ENCODE data around the gene MCM9. TPM values are rescaled to one million over a fixed set of nuclear protein-coding genes. Genes with fewer than 3 reads are reported as not detected.

The MCM9 gene
- total and polyA plus RNA-seq, 2 donors from 2014 or later, result 4.8 to 25.9 TPM

- peaks cover 0 to 2% (median 0%) of the 10 kb centered on the region in 3 donors for H3K4me1 ChIP-seq (ENCODE audit: control insufficient read depth in 2 of 3, insufficient read depth in 2 of 3, low read depth in 1 of 3, low read length in 3 of 3)
- no peaks in the 10 kb centered on the region for H3K9me3 ChIP-seq (ENCODE audit: control insufficient read depth in 2 of 3, insufficient read depth in 1 of 3, low read length in 3 of 3)
- no peak overlapping the region for H3K9ac ChIP-seq (ENCODE audit: low read length in 3 of 3)
- H3K27me3 ChIP-seq (ENCODE audit: control insufficient read depth, insufficient read depth, low read length), result no peaks in the 10 kb centered on the region
- DNase-seq (no peak), FAIRE-seq (no peak)
- no peaks in the 10 kb centered on the region for H3K36me3 ChIP-seq (ENCODE audit: control insufficient read depth in 2 of 3, insufficient read depth in 3 of 3, low read length in 3 of 3)
- no peak overlapping the region for H3K4me3 ChIP-seq (ENCODE audit: low read length in 3 of 3)
- intact Hi-C loops (cut with DNase I), result no loop called here
- H3K27ac ChIP-seq (ENCODE audit: low read depth in 2 of 2, low read length in 2 of 2), result peak overlapping the region in 1 of 2 donors; percentile 23
- TF ChIP-seq CTCF (IDR thresholded peaks at IDR 0.05; ENCODE audit: borderline replicate concordance, extremely low read depth, insufficient read depth), result no peak
These were observed 53.3 kb downstream of the MCM9 start for GRCh38 chr6:118881440-118882313.

GRCh38 chr6:118877806-118878205, 57.2 kb downstream of the MCM9 start:
- no peak for FAIRE-seq
- TF ChIP-seq CTCF (IDR thresholded peaks at IDR 0.05; ENCODE audit: borderline replicate concordance, extremely low read depth, insufficient read depth), result no peak
- DNase-seq, result no peak

GRCh38 chr6:118876814-118877213, 58.1 kb downstream of the MCM9 start:
- DNase-seq (no peak), FAIRE-seq (no peak)
- Histone ChIP-seq H3K36me3 (ENCODE audit: control insufficient read depth in 2 of 3, insufficient read depth in 3 of 3, low read length in 3 of 3) (no peaks in the 10 kb centered on the region), H3K4me1 (ENCODE audit: control insufficient read depth in 2 of 3, insufficient read depth in 2 of 3, low read depth in 1 of 3, low read length in 3 of 3) (peaks cover 0 to under 1% (median 0%) of the 10 kb centered on the region in 3 donors), H3K27ac (ENCODE audit: low read depth in 2 of 2, low read length in 2 of 2) (no peak overlapping the region), H3K9me3 (ENCODE audit: control insufficient read depth in 2 of 3, insufficient read depth in 1 of 3, low read length in 3 of 3) (no peaks in the 10 kb centered on the region), H3K9ac (ENCODE audit: low read length in 3 of 3) (no peak overlapping the region), H3K4me3 (ENCODE audit: low read length in 3 of 3) (no peak overlapping the region), H3K27me3 (ENCODE audit: control insufficient read depth, insufficient read depth, low read length) (no peaks in the 10 kb centered on the region)
- intact Hi-C loops (cut with DNase I), result no loop called here
- no peak for TF ChIP-seq CTCF (IDR thresholded peaks at IDR 0.05; ENCODE audit: borderline replicate concordance, extremely low read depth, insufficient read depth)

More at GRCh38 chr6:118877806-118878205, 57.2 kb downstream of the MCM9 start:
- no peak overlapping the region for H3K9ac ChIP-seq (ENCODE audit: low read length in 3 of 3)
- H3K27ac ChIP-seq (ENCODE audit: low read depth in 2 of 2, low read length in 2 of 2), result no peak overlapping the region
- peaks cover 0 to 2% (median 0%) of the 10 kb centered on the region in 3 donors for H3K4me1 ChIP-seq (ENCODE audit: control insufficient read depth in 2 of 3, insufficient read depth in 2 of 3, low read depth in 1 of 3, low read length in 3 of 3)
- no peaks in the 10 kb centered on the region for H3K36me3 ChIP-seq (ENCODE audit: control insufficient read depth in 2 of 3, insufficient read depth in 3 of 3, low read length in 3 of 3)
- intact Hi-C loops (cut with DNase I), result no loop called here
- H3K4me3 ChIP-seq (ENCODE audit: low read length in 3 of 3), result no peak overlapping the region
- H3K9me3 ChIP-seq (ENCODE audit: control insufficient read depth in 2 of 3, insufficient read depth in 1 of 3, low read length in 3 of 3), result no peaks in the 10 kb centered on the region
- H3K27me3 ChIP-seq (ENCODE audit: control insufficient read depth, insufficient read depth, low read length), result no peaks in the 10 kb centered on the region

All from kidney (tissue), 14 donors.